Measurements from ENCODE around the gene DRD4. TPM values are rescaled to one million over a fixed set of nuclear protein-coding genes. Genes with fewer than 3 reads are reported as not detected.

DRD4 gene
- total and polyA plus RNA-seq, 2 of the 8 experiments (the other 6 are each of a cell fraction or from before 2014, with no cell fraction given): 3.4 to 4.9 TPM

DNA sequence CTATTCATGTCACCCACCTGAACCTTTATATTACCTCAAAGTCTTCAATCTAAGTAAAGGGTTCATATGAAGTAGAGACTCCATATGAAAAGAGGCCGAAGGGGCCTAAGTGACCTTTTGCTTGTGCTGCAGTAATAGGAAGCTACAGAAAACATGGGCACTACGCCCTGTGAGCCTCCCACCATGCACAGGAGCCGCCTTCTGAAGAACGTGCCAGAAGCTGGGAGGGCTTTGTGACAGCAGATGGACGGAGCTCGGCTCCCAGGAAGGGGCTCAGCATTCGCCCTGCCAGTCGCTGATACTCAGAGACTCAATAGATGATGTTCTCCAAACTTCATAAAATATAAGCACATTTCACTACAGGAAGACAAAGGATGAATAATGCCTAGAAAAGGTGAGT lies 36.8 kb downstream of the DRD4 start (continued):
- TF ChIP-seq RXRA (IDR thresholded peaks at IDR 0.05; ENCODE audit: insufficient read depth, low read depth, low read length): no peak
- TF ChIP-seq KDM1A (IDR thresholded peaks at IDR 0.05; ENCODE audit: borderline replicate concordance, low read length): no peak
- TF ChIP-seq ZNF274 (IDR thresholded peaks at IDR 0.05; ENCODE audit: borderline replicate concordance, extremely low read depth, low read length): no peak
- no peak for TF ChIP-seq CTBP2 (IDR thresholded peaks at IDR 0.05; ENCODE audit: borderline replicate concordance, insufficient read depth, insufficient read length, low read length)
- TF ChIP-seq SIRT6 (IDR thresholded peaks at IDR 0.05; ENCODE audit: low read length): no peak
- no peak for TF ChIP-seq SIX5 (IDR thresholded peaks at IDR 0.05; ENCODE audit: low read depth, low read length)
- TF ChIP-seq BRCA1 (IDR thresholded peaks at IDR 0.05; ENCODE audit: low read depth, low read length): no peak
- no peak for TF ChIP-seq MAFK (IDR thresholded peaks at IDR 0.05; ENCODE audit: low read depth, low read length)
- no peak for TF ChIP-seq EGR1 (IDR thresholded peaks at IDR 0.05; ENCODE audit: borderline replicate concordance, low read depth, low read length)
- TF ChIP-seq TAF1 (IDR thresholded peaks at IDR 0.05; ENCODE audit: low read depth, low read length): no peak

Measured in H1 (cell line).